Right ventricle myocardium inferior (tissue), 1 donor: ENCODE data around the gene TBC1D22A. TPM values are rescaled to one million over a fixed set of nuclear protein-coding genes. Genes with fewer than 3 reads are reported as not detected.
"Not testable (repeated sequence)": the region's sequence is repeated elsewhere in the genome, so short reads cannot be mapped to it uniquely, and the experiment has no call there.

Experiments used
- ATAC-seq: fragments of 200-7000 bp; cut with Tn5 transposase; one replicate; pipeline ENCODE4 v1.9.1; 2020; ENCODE audit warnings: mild to moderate bottlenecking, moderate library complexity
- DNase-seq: peaks from one replicate; pipeline ENCODE4 v3.0.0; 2021; ENCODE audit errors: missing footprints
- intact Hi-C: fragments of 100-400 bp; cut with DNase I; formaldehyde crosslinking; loops from one replicate; pipeline ENCODE4 v1.11.0; 2022
- total RNA-seq: library from RNA; stranded (reverse); fragmentation: NEBNext Ultra II Directional; extraction: Animal tissue kit (Norgen Biotek cat#: 25700); gene quantifications from one replicate; pipeline ENCODE4 v1.2.1, GENCODE V29; 2021
- donor health status: DM: no; HTN: yes; CAD: no; lungs with severe emphysema.

Gene TBC1D22A
- total RNA-seq, 1 donor from 2014 or later, result 14.6 TPM

DNA sequence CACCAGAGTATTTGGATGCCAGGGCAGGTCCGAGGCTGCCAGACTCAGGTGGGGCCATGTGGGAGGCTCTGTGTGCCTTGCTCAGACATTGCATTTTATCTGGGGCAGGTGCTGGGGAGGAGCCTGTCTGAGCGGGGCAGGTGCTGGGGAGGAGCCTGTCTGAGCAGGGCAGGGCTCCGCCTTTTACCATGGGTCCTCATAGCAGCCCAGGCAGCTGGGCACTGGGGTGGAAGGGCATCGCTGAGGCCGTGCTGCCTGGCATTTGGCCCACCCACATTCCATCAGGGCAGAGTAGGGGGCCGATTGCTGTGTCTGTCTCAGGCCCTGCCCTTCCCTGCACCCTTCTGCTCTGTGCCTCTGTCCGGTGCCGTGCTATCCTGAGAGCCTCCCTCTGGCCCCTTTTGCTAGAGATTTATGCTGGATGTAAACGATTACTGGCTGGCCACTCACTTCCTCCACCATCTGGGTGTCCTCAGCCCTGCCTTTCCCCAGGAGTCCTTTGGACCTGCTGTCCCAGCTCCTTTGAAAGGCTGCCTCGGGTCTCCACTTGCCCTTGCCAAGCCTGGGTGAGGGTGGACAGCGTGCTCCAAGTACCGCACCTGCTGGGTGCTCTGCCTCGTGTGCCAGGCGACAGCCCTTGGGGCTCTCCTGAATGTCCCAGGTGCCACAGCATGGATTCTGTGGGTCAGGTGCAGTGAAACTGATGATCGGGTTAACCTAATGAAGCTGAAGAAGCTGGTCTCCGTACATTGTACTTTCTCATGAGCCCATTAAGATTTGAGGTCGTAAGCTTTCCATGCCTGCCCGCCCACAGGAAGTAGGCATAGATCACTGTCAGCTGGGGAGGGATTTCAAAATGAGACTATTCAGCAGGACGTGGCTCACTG lies 281.6 kb downstream of the TBC1D22A start:
- DNase-seq (peak; percentile 60), ATAC-seq (no peak)
- intact Hi-C loops, result no loop called here

DNA sequence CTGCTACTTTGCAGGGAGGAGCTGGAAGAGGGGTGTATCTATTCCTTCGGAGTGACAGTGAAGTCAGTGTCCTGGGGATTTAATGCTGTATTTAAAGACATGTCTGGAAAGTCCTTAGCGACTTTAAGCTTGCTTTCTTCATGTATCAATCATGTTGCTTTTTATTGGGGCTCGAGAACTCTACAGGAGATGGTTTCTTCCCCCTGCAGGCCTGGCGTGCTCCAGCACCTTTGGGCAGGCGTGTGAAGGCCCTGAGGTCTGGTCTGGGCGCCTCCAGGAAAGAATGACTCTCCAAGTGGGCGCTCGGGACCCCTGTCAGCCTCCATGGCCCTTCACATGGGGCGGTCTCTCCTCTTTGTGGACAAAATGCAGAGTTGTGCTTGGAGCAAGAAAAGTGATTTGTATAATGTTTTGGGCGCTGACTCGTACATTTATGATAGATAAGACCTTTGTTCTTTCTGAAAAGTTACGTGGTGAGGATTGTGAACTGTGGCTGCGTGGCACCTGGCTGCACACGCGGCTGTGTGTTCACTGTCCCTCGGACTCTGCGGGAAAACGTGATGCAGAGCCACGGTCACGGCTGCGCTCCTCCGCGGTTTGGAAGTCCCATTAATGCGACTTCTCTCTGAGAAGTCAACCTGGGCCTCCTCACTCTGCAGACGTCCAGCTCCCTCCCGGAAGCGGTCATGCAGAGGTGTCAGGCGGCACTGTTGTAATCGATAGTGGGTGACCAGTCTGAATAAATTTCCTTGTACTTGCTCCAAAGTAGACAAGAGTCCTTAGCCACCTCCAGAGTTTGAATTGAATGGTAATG lies 282.5 kb downstream of the TBC1D22A start:
- no peak for ATAC-seq
- DNase-seq, result peak; percentile 21
- intact Hi-C loops, result no loop called here

- intact Hi-C loops, result no loop called here
- DNase-seq, result peak; percentile 13
- no peak for ATAC-seq
These were observed 283.4 kb downstream of the TBC1D22A start for GRCh38 chr22:47045691-47046410.

GRCh38 chr22:47046411-47047065 lies 284.1 kb downstream of the TBC1D22A start:
- DNase-seq (peak; percentile 23), ATAC-seq (no peak)
- intact Hi-C loops, result no loop called here

GRCh38 chr22:47047321-47048122 lies 285.1 kb downstream of the TBC1D22A start:
- ATAC-seq, result no peak
- intact Hi-C loops, result no loop called here
- DNase-seq, result peak; percentile 41

DNA sequence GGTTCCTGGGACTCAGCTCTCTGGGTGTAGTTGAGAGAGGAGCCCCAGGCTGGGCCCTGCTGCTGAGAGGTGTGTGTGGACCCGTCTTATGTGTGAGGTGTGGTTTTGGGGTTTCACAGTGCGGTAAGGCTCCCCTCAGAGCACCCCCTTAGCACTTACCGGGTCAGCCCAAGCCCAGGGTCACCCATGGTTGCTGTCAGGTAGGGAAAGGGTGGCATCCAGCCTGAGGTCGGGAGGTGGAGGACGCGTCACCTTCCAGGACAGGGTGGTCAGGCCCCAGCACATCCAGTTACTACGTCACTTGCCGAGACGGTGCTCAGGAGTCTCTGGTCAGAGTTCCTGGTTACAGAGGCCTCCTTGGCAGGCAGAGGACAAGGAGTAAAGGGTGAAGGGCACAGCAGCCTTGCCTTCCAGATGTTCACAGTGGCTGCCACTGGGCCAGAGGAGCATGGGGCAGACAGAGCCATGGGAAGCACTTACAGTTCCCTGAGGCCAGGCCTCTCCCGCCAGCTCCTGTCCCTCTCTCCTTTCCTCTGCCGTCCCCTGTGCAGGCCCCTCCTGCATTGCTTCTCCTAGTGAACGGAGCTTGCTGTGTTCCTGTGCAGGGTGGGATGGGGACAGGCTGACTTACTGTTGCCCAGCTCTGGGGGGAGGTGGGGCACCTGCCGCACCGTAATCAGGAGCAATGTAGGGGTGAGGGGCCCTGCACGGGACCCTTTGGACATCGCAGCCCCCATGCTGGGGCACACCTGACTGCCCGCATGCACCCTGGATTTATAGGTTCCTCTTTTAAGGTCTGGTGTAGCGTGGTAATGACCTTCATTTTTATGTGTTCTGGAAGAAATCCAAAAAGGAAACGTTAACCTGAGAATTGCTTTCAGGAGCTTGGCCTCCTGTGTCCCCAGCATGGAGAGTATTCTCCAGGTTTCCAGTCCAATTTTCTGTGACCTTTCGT lies 285.9 kb downstream of the TBC1D22A start:
- DNase-seq (peak; percentile 17), ATAC-seq (no peak)
- intact Hi-C loops, result no loop called here

GRCh38 chr22:47049078-47049624 lies 286.7 kb downstream of the TBC1D22A start:
- ATAC-seq, result no peak
- peak; percentile 41 for DNase-seq
- intact Hi-C loops, result no loop called here

- peak; percentile 27 for DNase-seq
- ATAC-seq, intact Hi-C loops: not testable (repeated sequence)
These were observed 287.4 kb downstream of the TBC1D22A start for GRCh38 chr22:47049736-47050400.

DNA sequence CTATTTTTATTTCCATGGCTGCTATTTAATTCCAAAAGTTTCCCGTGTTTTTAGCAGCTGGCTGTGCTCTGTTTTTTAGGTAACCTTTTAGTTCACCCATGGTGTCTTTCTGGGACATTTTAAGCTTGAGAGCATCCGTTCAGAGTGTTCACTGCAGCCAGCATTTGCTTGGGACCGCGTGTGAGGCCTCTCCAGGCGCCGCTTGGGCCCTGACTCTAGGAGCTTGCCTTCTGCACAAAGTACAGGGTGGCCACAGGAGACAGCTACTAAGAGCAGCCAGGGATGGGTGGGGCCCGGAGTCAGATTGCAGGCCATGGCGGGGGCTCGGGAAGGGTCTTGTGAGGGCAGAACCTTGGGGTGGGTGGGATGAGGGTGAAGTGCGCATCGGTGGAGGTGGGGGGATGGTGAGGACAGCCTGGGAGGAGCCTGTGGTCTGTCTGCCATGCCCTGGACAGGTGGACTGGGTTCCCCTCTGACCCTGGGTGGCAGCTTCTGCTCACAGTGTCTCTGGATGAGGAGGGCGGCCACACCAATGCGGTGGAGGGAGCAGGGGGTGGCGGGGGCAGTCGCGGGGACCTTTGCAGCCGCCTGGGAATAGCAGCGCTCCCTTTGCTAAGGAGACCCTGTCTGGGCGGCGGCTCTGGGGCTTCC lies 288.1 kb downstream of the TBC1D22A start:
- intact Hi-C loops, result no loop called here
- ATAC-seq (no peak), DNase-seq (no peak)

GRCh38 chr22:47051441-47052071 lies 289.1 kb downstream of the TBC1D22A start:
- ATAC-seq (no peak), DNase-seq (no peak)

GRCh38 chr22:47052236-47053012 lies 290.0 kb downstream of the TBC1D22A start:
- DNase-seq (no peak), ATAC-seq (no peak)
- intact Hi-C loops, result no loop called here

More at GRCh38 chr22:47051441-47052071, 289.1 kb downstream of the TBC1D22A start:
- intact Hi-C loops, result no loop called here

GRCh38 chr22:47053013-47053725 lies 290.7 kb downstream of the TBC1D22A start:
- ATAC-seq (no peak), DNase-seq (peak; percentile 33)

DNA sequence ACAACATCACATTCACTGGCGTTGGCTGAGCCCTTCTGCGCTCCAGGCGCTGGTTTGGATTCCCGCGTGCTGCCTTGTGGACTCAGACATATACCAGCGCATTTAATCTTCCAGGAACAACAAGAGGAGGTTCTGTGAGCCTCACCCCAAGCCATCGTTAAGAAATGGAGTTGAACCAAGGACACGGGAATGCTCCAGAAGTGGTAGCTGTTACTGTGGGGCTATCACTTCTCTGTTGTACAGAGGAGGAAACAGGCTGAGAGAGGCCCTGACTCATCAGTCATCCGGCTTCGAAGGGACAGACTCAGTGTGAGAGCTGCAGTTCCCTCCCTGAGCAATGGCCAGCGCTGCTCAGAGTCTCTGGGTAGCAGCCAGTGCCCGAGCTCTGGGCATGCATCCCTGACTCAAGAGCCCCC lies 291.3 kb downstream of the TBC1D22A start:
- DNase-seq (no peak), ATAC-seq (no peak)
- intact Hi-C loops, result no loop called here

More at GRCh38 chr22:47053013-47053725, 290.7 kb downstream of the TBC1D22A start:
- intact Hi-C loops, result no loop called here
